ENCODE data around the gene KIDINS220. TPM values are rescaled to one million over a fixed set of nuclear protein-coding genes. Genes with fewer than 3 reads are reported as not detected.

Gene KIDINS220
- total RNA-seq, 1 donor from 2014 or later, result 69.6 TPM

GRCh38 chr2:8851811-8852560 is 14.6 kb upstream of the KIDINS220 start:
- ATAC-seq, result peak; percentile 34
- TF ChIP-seq CTCF (IDR thresholded peaks at IDR 0.05), result no peak
- Histone ChIP-seq H3K36me3 (no peaks in the 10 kb centered on the region), H3K27me3 (no peaks in the 10 kb centered on the region), H3K27ac (no peak overlapping the region), H3K4me1 (no peaks in the 10 kb centered on the region), H3K9me3 (no peaks in the 10 kb centered on the region), H3K4me3 (no peak overlapping the region)
- no peak for DNase-seq
- intact Hi-C loops (cut with DNase I), result no loop called here

DNA sequence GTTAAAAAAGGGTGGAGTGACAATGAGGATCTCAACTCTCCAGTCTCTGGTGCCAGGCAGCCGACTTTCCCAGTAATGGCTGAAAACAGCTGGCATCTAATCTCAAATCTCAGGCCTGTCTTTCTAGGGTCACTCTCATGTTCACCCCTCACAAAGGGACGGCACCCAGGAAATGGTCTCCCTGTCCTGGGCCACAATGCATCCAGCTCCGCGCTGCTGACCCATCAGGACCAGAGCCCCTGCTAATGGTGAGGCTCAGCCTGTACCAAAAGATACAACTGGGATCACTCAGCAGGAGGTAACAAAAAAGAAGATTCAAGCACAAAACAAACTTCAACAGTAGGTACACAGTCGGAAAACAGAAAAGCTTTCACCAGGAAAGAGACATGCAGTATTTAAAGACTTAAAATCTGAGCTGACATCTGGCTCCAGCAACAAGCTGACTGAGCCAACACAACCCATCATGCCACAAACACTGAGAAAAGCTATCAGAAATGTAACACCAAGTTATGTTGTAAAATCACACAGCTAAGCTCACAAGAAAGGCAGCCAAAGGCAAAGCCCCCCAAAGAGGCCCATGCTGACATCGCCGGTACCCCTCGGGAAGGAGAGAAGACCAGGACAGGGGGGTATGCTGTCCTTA is 13.6 kb upstream of the KIDINS220 start:
- Histone ChIP-seq H3K36me3 (no peaks in the 10 kb centered on the region), H3K4me1 (no peaks in the 10 kb centered on the region), H3K27ac (no peak overlapping the region), H3K27me3 (peaks cover 4% of the 10 kb centered on the region), H3K9me3 (no peaks in the 10 kb centered on the region), H3K4me3 (no peak overlapping the region)
- intact Hi-C loops (cut with DNase I), result no loop called here
- TF ChIP-seq CTCF (IDR thresholded peaks at IDR 0.05), result no peak
- DNase-seq (no peak), ATAC-seq (no peak)

GRCh38 chr2:8849327-8849726 is 11.9 kb upstream of the KIDINS220 start:
- ATAC-seq, result peak; percentile 17

DNA sequence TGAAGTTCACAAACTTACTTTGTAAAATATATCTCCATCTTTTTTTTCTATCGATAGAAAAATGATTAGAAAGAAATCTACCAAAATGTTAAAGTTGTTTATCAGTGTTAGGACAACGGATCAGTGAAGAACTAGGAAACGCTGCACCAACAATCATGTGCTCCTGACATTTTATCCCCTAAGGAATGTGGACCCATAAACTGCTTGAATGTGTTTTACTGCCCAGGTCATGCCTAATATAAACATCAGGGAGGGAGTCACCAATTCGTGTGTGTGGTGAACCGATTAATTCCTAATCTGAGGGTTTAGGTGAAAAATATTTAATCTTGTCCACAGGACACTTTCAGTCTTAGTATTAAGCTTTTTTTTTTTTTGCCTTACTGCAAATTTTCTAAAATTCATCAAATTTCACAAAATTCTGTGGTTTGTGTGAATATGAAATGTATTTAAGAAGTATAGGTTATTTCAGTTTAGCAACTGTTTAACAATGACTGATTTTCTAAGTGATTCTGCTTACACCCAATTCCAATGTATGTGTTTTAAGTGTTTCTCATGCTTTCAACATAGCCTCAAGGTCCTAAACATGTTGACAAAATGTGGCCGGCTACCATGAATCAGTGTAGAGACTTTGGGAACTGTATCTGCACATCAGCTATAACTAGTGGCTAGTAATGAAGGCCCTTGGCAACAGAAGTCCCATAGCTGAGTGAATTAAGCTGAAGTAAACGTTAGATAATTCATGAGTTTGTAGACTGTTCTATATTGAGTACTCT is 11.1 kb upstream of the KIDINS220 start:
- peaks cover 4% of the 10 kb centered on the region for H3K27me3 ChIP-seq
- H3K27ac ChIP-seq, result no peak overlapping the region
- DNase-seq (no peak), ATAC-seq (no peak)
- H3K4me1 ChIP-seq, result no peaks in the 10 kb centered on the region
- H3K9me3 ChIP-seq, result no peaks in the 10 kb centered on the region
- H3K36me3 ChIP-seq, result no peaks in the 10 kb centered on the region
- intact Hi-C loops (cut with DNase I), result no loop called here
- no peak for TF ChIP-seq CTCF (IDR thresholded peaks at IDR 0.05)
- H3K4me3 ChIP-seq, result no peak overlapping the region

More at GRCh38 chr2:8849327-8849726, 11.9 kb upstream of the KIDINS220 start:
- Histone ChIP-seq H3K27me3 (peaks cover 4% of the 10 kb centered on the region), H3K9me3 (no peaks in the 10 kb centered on the region), H3K4me1 (no peaks in the 10 kb centered on the region), H3K27ac (no peak overlapping the region), H3K4me3 (no peak overlapping the region), H3K36me3 (no peaks in the 10 kb centered on the region)
- no peak for DNase-seq
- intact Hi-C loops (cut with DNase I), result no loop called here
- no peak for TF ChIP-seq CTCF (IDR thresholded peaks at IDR 0.05)

DNA sequence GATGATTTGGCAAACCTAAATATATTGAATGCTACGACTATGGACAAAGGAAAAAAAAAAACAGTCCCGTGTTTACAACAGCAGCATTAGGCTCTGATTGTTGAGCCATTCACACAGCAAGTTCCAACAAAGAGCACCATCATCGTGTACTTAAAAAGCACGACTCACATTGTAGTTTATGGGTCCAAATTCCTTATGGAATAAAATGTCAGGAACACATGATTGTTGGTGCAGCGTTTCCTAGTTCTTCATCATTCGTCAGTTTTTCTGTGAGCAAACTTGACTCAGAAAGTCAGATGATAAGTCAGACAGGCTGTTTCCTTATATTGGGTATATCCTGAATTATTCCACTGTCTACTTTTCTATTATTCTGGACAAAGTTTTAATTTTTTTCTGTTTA is 10.0 kb upstream of the KIDINS220 start:
- no peaks in the 10 kb centered on the region for H3K36me3 ChIP-seq
- DNase-seq (no peak), ATAC-seq (no peak)
- no peak overlapping the region for H3K27ac ChIP-seq
- intact Hi-C loops (cut with DNase I), result no loop called here
- no peaks in the 10 kb centered on the region for H3K4me1 ChIP-seq
- no peak for TF ChIP-seq CTCF (IDR thresholded peaks at IDR 0.05)
- peaks cover 4% of the 10 kb centered on the region for H3K27me3 ChIP-seq
- no peak overlapping the region for H3K4me3 ChIP-seq
- H3K9me3 ChIP-seq, result no peaks in the 10 kb centered on the region
